DMS79 treated with DMSO at 0.1 percent for 48 hours (cell line): ENCODE data around the gene SLC8A2.

ENCODE experiments used
- DNase-seq: peaks from one replicate; lab custom pipeline; 2025; lab: John Stamatoyannopoulos, UW

The SLC8A2 gene

GRCh38 chr19:47459477-47459876 lies 12.2 kb downstream of the SLC8A2 start:
- DNase-seq: no peak

GRCh38 chr19:47458672-47459071 lies 13.0 kb downstream of the SLC8A2 start:
- no peak for DNase-seq

- DNase-seq: no peak
These were observed 14.8 kb downstream of the SLC8A2 start for GRCh38 chr19:47456721-47457474.

GRCh38 chr19:47450478-47450877 lies 21.2 kb downstream of the SLC8A2 start:
- no peak for DNase-seq

- DNase-seq: no peak
These were observed 23.3 kb downstream of the SLC8A2 start for GRCh38 chr19:47448360-47448727.

- no peak for DNase-seq
These were observed 24.0 kb downstream of the SLC8A2 start for GRCh38 chr19:47447470-47448359.

- no peak for DNase-seq
These were observed 24.9 kb downstream of the SLC8A2 start for GRCh38 chr19:47446534-47447469.

- DNase-seq: peak; percentile 33
These were observed 25.7 kb downstream of the SLC8A2 start for GRCh38 chr19:47445937-47446402.

- DNase-seq: no peak
These were observed 26.2 kb downstream of the SLC8A2 start for GRCh38 chr19:47445527-47445926.

GRCh38 chr19:47444388-47444821 lies 27.3 kb downstream of the SLC8A2 start:
- DNase-seq: no peak

GRCh38 chr19:47443331-47443730 lies 28.4 kb downstream of the SLC8A2 start:
- DNase-seq: no peak

- no peak for DNase-seq
These were observed 32.9 kb downstream of the SLC8A2 start for GRCh38 chr19:47438793-47439220.

- no peak for DNase-seq
These were observed 34.2 kb downstream of the SLC8A2 start for GRCh38 chr19:47437500-47437899.

GRCh38 chr19:47436712-47437401 lies 34.8 kb downstream of the SLC8A2 start:
- peak; percentile 85 for DNase-seq

- no peak for DNase-seq
These were observed 35.7 kb downstream of the SLC8A2 start for GRCh38 chr19:47435883-47436417.

GRCh38 chr19:47435196-47435595 lies 36.5 kb downstream of the SLC8A2 start:
- no peak for DNase-seq

GRCh38 chr19:47434088-47434487 lies 37.6 kb downstream of the SLC8A2 start:
- DNase-seq: no peak

GRCh38 chr19:47433121-47433520 lies 38.6 kb downstream of the SLC8A2 start:
- no peak for DNase-seq

GRCh38 chr19:47432499-47432898 lies 39.2 kb downstream of the SLC8A2 start:
- no peak for DNase-seq

- no peak for DNase-seq
These were observed 39.6 kb downstream of the SLC8A2 start for GRCh38 chr19:47432091-47432490.
